K562 (cell line): Measurements from ENCODE around the gene ITGA3. TPM values are rescaled to one million over a fixed set of nuclear protein-coding genes. Genes with fewer than 3 reads are reported as not detected.

ENCODE experiments used
- ATAC-seq: fragments of 200-7000 bp; cut with Tn5 transposase; 3 replicates; pipeline ENCODE4 v1.9.1; 2020; ENCODE audit warnings: moderate library complexity
- BruUV-seq: library from RNA; stranded (reverse); fragments of 400-500 nt; replicated peaks from 2 replicates; lab custom pipeline; 2021; lab: Mats Ljungman, UMichigan
- CTCF ChIA-PET: fragments of 300-600 bp; formaldehyde crosslinking; extraction: SDS; loops from one replicate; lab custom pipeline; 2021; ENCODE audit warnings: low intra/inter-chr PET ratio; lab: Yijun Ruan, JAX
- POLR2A ChIA-PET: fragments of 300-600, 350-650 bp; sonication (Branson Sonifier 250); formaldehyde crosslinking; extraction: SDS; loops from one replicate; lab custom pipeline; 2021; ENCODE audit warnings: antibody characterized with exemption, inconsistent platforms; lab: Yijun Ruan, JAX
- DNase-seq, 4 experiments: peaks; one replicate each; pipeline versions ENCODE4 v3.0.0 to v3.0.0-alpha.2; 2011 to 2018; ENCODE audit warnings: low spot score in 3 of 4, mixed read lengths in 3 of 4; ENCODE audit errors: extremely low read depth in 1 of 4
- FAIRE-seq: peaks from 2 replicates; lab custom pipeline; 2011; peaks lifted over from hg19 to GRCh38; lab: Jason Lieb, UNC
- H2AFZ ChIP-seq: 2 replicates; pipeline ENCODE4 v1.6.0; 2011; ENCODE audit warnings: low read depth, low read length, control low read depth, inconsistent platforms
- H3K27ac ChIP-seq: fragments of 200-600 bp; 3 replicates; pipeline ENCODE4 v1.8.0; 2011; ENCODE audit warnings: low read depth, mild to moderate bottlenecking, control low read depth, inconsistent platforms, low read length, moderate library complexity, mixed read lengths; ENCODE audit errors: extremely low read depth
- H3K27me3 ChIP-seq, 2 experiments: fragments of 300-600 bp in 1 of 2; 2 replicates in 1 of 2; 3 replicates in 1 of 2; pipeline versions ENCODE4 v1.6.0 to v1.8.0; 2011; ENCODE audit warnings: inconsistent platforms in 2 of 2, low read length in 2 of 2, mild to moderate bottlenecking in 1 of 2, mixed read lengths in 1 of 2, moderate library complexity in 1 of 2; ENCODE audit not compliant: control insufficient read depth in 2 of 2, insufficient read depth in 2 of 2
- H3K36me3 ChIP-seq: fragments of 300-600 bp; 3 replicates; pipeline ENCODE4 v1.8.0; 2011; ENCODE audit warnings: mild to moderate bottlenecking, low read length, inconsistent platforms; ENCODE audit not compliant: control insufficient read depth, insufficient read depth
- H3K4me1 ChIP-seq, 2 experiments: fragments of 200-600 bp in 1 of 2; replicated peaks in 1 of 2; 2 replicates in 1 of 2; 3 replicates in 1 of 2; pipeline versions ENCODE4 v1.5.1 to v1.8.0; 2011; ENCODE audit warnings: inconsistent platforms in 2 of 2, low read length in 2 of 2, mild to moderate bottlenecking in 1 of 2, mixed read lengths in 1 of 2, moderate library complexity in 1 of 2; ENCODE audit not compliant: control insufficient read depth in 2 of 2, insufficient read depth in 2 of 2
- H3K4me2 ChIP-seq: 2 replicates; pipeline ENCODE4 v1.6.1; 2011; ENCODE audit warnings: low read length, control low read depth, inconsistent platforms, mixed read lengths; ENCODE audit not compliant: insufficient read depth
- H3K4me3 ChIP-seq: fragments of 200-600 bp; sonication (generic), shearing (Covaris generic); 2 replicates; pipeline ENCODE4 v1.5.1; 2016; ENCODE audit warnings: control low read depth, inconsistent platforms
- H3K79me2 ChIP-seq: fragments of 200-600 bp; 3 replicates; pipeline ENCODE4 v1.8.0; 2011; ENCODE audit warnings: low read length, inconsistent platforms; ENCODE audit not compliant: control insufficient read depth, insufficient read depth
- H3K9ac ChIP-seq, 2 experiments: 2 replicates each; pipeline versions ENCODE4 v1.6.0 to v1.6.1; 2011; ENCODE audit warnings: low read depth in 2 of 2, low read length in 2 of 2, control low read depth in 1 of 2, inconsistent platforms in 1 of 2, mild to moderate bottlenecking in 1 of 2, mixed read lengths in 1 of 2; ENCODE audit not compliant: insufficient read depth in 1 of 2
- H3K9me1 ChIP-seq: one replicate; pipeline ENCODE4 v1.6.0; 2011; ENCODE audit warnings: inconsistent platforms, mild to moderate bottlenecking, low read length, moderate library complexity; ENCODE audit not compliant: control insufficient read depth, insufficient read depth
- H3K9me3 ChIP-seq: replicated peaks from 2 replicates; pipeline ENCODE4 v1.5.1; 2011; ENCODE audit warnings: low read depth, low read length, inconsistent platforms; ENCODE audit not compliant: control insufficient read depth, insufficient read depth
- H4K20me1 ChIP-seq: replicated peaks from 2 replicates; pipeline ENCODE4 v1.6.1; 2011; ENCODE audit warnings: low read length, inconsistent platforms, mixed read lengths; ENCODE audit not compliant: control insufficient read depth, insufficient read depth
- ARHGAP35 ChIP-seq: fragments of 450-650 bp; IDR thresholded peaks from 2 replicates; pipeline ENCODE4 v1.6.1; 2018; ENCODE audit not compliant: partially characterized antibody
- BRD9 ChIP-seq: fragments of 450-650 bp; IDR thresholded peaks from 2 replicates; pipeline ENCODE4 v1.6.1; 2018; ENCODE audit warnings: low read depth; ENCODE audit not compliant: partially characterized antibody
- ESRRA ChIP-seq: fragments of 450-650 bp; IDR thresholded peaks from 2 replicates; pipeline ENCODE4 v1.6.1; 2014; ENCODE audit warnings: low read depth, mild to moderate bottlenecking, moderate library complexity, borderline replicate concordance
- FIP1L1 ChIP-seq: fragments of 200-400 bp; formaldehyde crosslinking; IDR thresholded peaks from 2 replicates; pipeline ENCODE4 v1.6.1; 2018; ENCODE audit warnings: mild to moderate bottlenecking, low read depth, low read length; ENCODE audit not compliant: poor library complexity, severe bottlenecking
- FOSL1 ChIP-seq: fragments of 200-800 bp; sonication (Bioruptor generic); conservative IDR thresholded peaks from 2 replicates; pipeline ENCODE4 v1.6.1; 2016; ENCODE audit warnings: missing genetic modification characterization, missing compliant biosample characterization
- ILK ChIP-seq: fragments of 450-650 bp; IDR thresholded peaks from 2 replicates; pipeline ENCODE4 v1.6.1; 2016; ENCODE audit warnings: missing genetic modification characterization, low read depth, mild to moderate bottlenecking, missing compliant biosample characterization, moderate library complexity, borderline replicate concordance
- JUND ChIP-seq, 2 experiments: IDR thresholded peaks; 2 replicates in 1 of 2; 3 replicates in 1 of 2; pipeline ENCODE4 v1.6.1; 2011; ENCODE audit warnings: borderline replicate concordance in 2 of 2, low read depth in 2 of 2, low read length in 2 of 2, improper control_type of control experiment in 1 of 2, missing biosample characterization in 1 of 2, missing genetic modification characterization in 1 of 2, missing genetic modification reagents in 1 of 2
- NCOA1 ChIP-seq: fragments of 450-650 bp; IDR thresholded peaks from 2 replicates; pipeline ENCODE4 v1.6.1; 2016; ENCODE audit warnings: low read depth
- TAL1 ChIP-seq: fragments of 450-650 bp; IDR thresholded peaks from 2 replicates; pipeline ENCODE4 v1.6.1; 2016; ENCODE audit warnings: mild to moderate bottlenecking
- TCF7L2 ChIP-seq: fragments of 150-350 bp; IDR thresholded peaks from 2 replicates; pipeline ENCODE4 v1.6.1; 2016; ENCODE audit warnings: low read depth, mild to moderate bottlenecking, low read length, moderate library complexity
- TFAM ChIP-seq: fragments of 250-450 bp; sonication (Bioruptor Pico); conservative IDR thresholded peaks from 2 replicates; pipeline ENCODE4 v1.5.0; 2021; ENCODE audit warnings: mild to moderate bottlenecking, moderate library complexity
- ZNF23 ChIP-seq: fragments of 250-450 bp; sonication (Bioruptor Pico); IDR thresholded peaks from 2 replicates; pipeline ENCODE4 v1.4.0; 2020; ENCODE audit warnings: mild to moderate bottlenecking
- ZNF316 ChIP-seq: fragments of 450-650 bp; IDR thresholded peaks from 2 replicates; pipeline ENCODE4 v1.6.1; 2016
- ZNF695 ChIP-seq: fragments of 450-650 bp; formaldehyde crosslinking; IDR thresholded peaks from 2 replicates; pipeline ENCODE4 v1.4.0; 2020; ENCODE audit warnings: mild to moderate bottlenecking, moderate library complexity
- ZNF76 ChIP-seq: fragments of 250-450 bp; sonication (Bioruptor Pico); IDR thresholded peaks from 2 replicates; pipeline ENCODE4 v1.4.0; 2020; ENCODE audit warnings: mild to moderate bottlenecking, moderate library complexity, borderline replicate concordance
- WGBS: fragments of 100-300 bp; shearing (Covaris generic); methylation state at CpG from one replicate; pipeline ENCODE4 v1.1.6; 2016; ENCODE audit warnings: low coverage, mixed read lengths; ENCODE audit not compliant: insufficient coverage; ENCODE audit errors: missing lambda C conversion rate; 5-methylcytosine and 5-hydroxymethylcytosine counted together
- in situ Hi-C: fragments of 300-500 bp; cut with MboI; formaldehyde crosslinking; loops from 4 replicates; pipeline ENCODE4 v1.15.0; 2018; ENCODE audit warnings: inconsistent platforms, mixed read lengths
- intact Hi-C: fragments of 100-400 bp; cut with micrococcal nuclease; formaldehyde crosslinking; loops from 2 replicates; pipeline ENCODE4 v1.14.2; 2022
- polyA plus RNA-seq, 8 experiments: library from polyadenylated mRNA; depleted of rRNA in 4 of 8; stranded (reverse) in 5 of 8; unstranded in 3 of 8; fragments of >200 nt; fragmentation: Nextera tagmentation in 2 of 8; fragmentation: Illumina TruSeq in 1 of 8; extraction: Ambion mirVana in 2 of 8; extraction: Trizol in 1 of 8; gene quantifications; 2 replicates each; pipeline versions ENCODE4 v1.2.1 to v1.2.3, GENCODE V29; 2011 to 2014; ENCODE audit warnings: inconsistent platforms in 1 of 8, missing spikeins in 1 of 8
- total RNA-seq, 7 experiments: library from RNA; depleted of rRNA in 6 of 7; stranded (reverse); fragments of >200 nt in 6 of 7; fragmentation: Illumina TruSeq in 2 of 7; extraction: Trizol in 2 of 7; gene quantifications; 2 replicates each; pipeline versions ENCODE4 v1.2.1 to v1.2.3, GENCODE V29; 2011 to 2021; ENCODE audit warnings: low replicate concordance in 1 of 7
- TF ChIP-seq, protein P1 (sequence below): fragments of 250-450 bp; sonication (Bioruptor Pico); IDR thresholded peaks from 2 replicates; pipeline ENCODE4 v1.4.0; 2020; ENCODE audit warnings: mild to moderate bottlenecking, moderate library complexity, borderline replicate concordance
- TF ChIP-seq, protein P2 (sequence below), 2 experiments: fragments of 450-650 bp in 1 of 2; sonication (generic) in 1 of 2; formaldehyde crosslinking in 1 of 2; IDR thresholded peaks in 1 of 2; conservative IDR thresholded peaks in 1 of 2; 2 replicates each; pipeline versions ENCODE4 v1.6.1 to v1.8.1; 2016 to 2023; ENCODE audit warnings: mild to moderate bottlenecking in 2 of 2, moderate library complexity in 2 of 2, inconsistent platforms in 1 of 2, missing genetic modification reagents in 1 of 2
- TF ChIP-seq, protein P3 (sequence below): sonication (generic); formaldehyde crosslinking; IDR thresholded peaks from 2 replicates; pipeline ENCODE4 v1.8.0; 2022; ENCODE audit warnings: mild to moderate bottlenecking, missing genetic modification reagents

The ITGA3 gene
- total and polyA plus RNA-seq, 9 of the 15 experiments (the other 6 are each of a cell fraction or from before 2014, with no cell fraction given), result 0.03 to 0.75 (median 0.14) TPM; not detected in 2

DNA sequence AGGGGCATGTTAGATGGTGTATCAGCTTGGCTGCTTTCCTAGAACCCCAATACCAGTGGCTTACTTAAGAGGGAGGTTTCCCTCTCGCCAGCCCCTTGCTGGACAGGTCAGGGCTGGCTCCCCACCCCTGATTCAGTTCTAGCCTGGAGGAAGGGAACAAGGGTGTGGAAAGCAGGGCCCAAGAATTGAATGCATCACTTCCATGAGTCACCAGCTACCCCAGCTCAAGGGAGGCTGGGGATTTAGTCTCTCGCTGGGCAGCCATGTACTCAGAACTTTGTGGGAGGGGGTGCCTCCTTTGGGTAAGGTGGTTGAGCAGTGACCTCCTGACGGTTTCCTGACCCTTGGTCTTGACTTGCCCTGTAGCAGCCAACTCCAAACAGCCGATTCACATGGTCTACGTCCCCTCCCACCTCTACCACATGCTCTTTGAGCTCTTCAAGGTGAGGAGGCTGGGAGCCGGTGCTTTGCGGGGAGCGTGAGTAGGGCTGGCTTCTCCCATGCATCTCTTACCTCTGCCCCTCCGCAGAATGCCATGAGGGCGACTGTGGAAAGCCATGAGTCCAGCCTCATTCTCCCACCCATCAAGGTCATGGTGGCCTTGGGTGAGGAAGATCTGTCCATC is 52.0 kb downstream of the ITGA3 start:
- intact Hi-C loops (no loop called here), in situ Hi-C loops (no loop called here)
- Histone ChIP-seq H3K4me2 (no peak overlapping the region), H3K27ac (no peak overlapping the region), H3K9me1 (no peaks in the 10 kb centered on the region), H3K27me3 (peaks cover 0 to 34% of the 10 kb centered on the region in 2 experiments; a peak in 2 of 5 replicates), H3K36me3 (no peaks in the 10 kb centered on the region), H3K79me2 (no peaks in the 10 kb centered on the region), H3K4me3 (no peak overlapping the region), H3K9ac (no peak overlapping the region), H3K4me1 (peaks cover 8 to 40% of the 10 kb centered on the region in 2 experiments), H3K9me3 (no peaks in the 10 kb centered on the region), H2AFZ (no peak overlapping the region), H4K20me1 (no peaks in the 10 kb centered on the region; the same call in 1 of the 2 replicates)
- DNase-seq (no peak), ATAC-seq (no peak; the same call in 2 of the 3 replicates), FAIRE-seq (peak; percentile 62)
- 24% methylated on average over 10 of the region's 10 CpGs for WGBS
- ChIA-PET CTCF (no interaction called here), POLR2A (interaction anchor here (0.9 kb wide), 1 partner anchor 9 kb away, joined by 3 read pairs; no protein-coding TSS in a partner anchor)
- BruUV-seq, result no TSS peak
- TF ChIP-seq FIP1L1, result no peak
- no peak for TF ChIP-seq ZNF23 (CRISPR knock-in tag)
- TF ChIP-seq ILK (tag), result no peak
- no peak for TF ChIP-seq TAL1
- TF ChIP-seq JUND (IDR thresholded peaks at IDR 0.05; ENCODE audit: borderline replicate concordance, low read depth, low read length), result peak; percentile 40; the same call in 1 of the 2 replicates
- TF ChIP-seq JUND (tag; IDR thresholded peaks at IDR 0.05; ENCODE audit: borderline replicate concordance, low read depth, low read length), result no peak
- TF ChIP-seq ARHGAP35, result no peak
- TF ChIP-seq ZNF695, result no peak
- TF ChIP-seq, protein P1, sequence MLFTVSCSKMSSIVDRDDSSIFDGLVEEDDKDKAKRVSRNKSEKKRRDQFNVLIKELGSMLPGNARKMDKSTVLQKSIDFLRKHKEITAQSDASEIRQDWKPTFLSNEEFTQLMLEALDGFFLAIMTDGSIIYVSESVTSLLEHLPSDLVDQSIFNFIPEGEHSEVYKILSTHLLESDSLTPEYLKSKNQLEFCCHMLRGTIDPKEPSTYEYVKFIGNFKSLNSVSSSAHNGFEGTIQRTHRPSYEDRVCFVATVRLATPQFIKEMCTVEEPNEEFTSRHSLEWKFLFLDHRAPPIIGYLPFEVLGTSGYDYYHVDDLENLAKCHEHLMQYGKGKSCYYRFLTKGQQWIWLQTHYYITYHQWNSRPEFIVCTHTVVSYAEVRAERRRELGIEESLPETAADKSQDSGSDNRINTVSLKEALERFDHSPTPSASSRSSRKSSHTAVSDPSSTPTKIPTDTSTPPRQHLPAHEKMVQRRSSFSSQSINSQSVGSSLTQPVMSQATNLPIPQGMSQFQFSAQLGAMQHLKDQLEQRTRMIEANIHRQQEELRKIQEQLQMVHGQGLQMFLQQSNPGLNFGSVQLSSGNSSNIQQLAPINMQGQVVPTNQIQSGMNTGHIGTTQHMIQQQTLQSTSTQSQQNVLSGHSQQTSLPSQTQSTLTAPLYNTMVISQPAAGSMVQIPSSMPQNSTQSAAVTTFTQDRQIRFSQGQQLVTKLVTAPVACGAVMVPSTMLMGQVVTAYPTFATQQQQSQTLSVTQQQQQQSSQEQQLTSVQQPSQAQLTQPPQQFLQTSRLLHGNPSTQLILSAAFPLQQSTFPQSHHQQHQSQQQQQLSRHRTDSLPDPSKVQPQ (CRISPR knock-in tag), result no peak
- TF ChIP-seq BRD9, result no peak
- no peak for TF ChIP-seq ZNF316
- peak; percentile 34; the same call in 1 of the 2 replicates for TF ChIP-seq ESRRA
- TF ChIP-seq ZNF76, result no peak
- TF ChIP-seq TCF7L2, result no peak
- TF ChIP-seq, protein P2, sequence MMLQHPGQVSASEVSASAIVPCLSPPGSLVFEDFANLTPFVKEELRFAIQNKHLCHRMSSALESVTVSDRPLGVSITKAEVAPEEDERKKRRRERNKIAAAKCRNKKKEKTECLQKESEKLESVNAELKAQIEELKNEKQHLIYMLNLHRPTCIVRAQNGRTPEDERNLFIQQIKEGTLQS (IDR thresholded peaks at IDR 0.05), result peak; percentile 46; the same call in 1 of the 2 replicates
- TF ChIP-seq, protein P2 (CRISPR knock-in tag; conservative IDR thresholded peaks at IDR 0.05), result no peak
- TF ChIP-seq FOSL1, result peak; percentile 77
- TF ChIP-seq, protein P3, sequence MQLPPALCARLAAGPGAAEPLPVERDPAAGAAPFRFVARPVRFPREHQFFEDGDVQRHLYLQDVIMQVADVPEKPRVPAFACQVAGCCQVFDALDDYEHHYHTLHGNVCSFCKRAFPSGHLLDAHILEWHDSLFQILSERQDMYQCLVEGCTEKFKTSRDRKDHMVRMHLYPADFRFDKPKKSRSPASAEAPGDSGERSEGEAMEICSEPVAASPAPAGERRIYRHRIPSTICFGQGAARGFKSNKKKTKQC (CRISPR knock-in tag), result no peak
- no peak for TF ChIP-seq NCOA1
- TF ChIP-seq TFAM, result no peak
